H1 (cell line): Measurements from ENCODE around the gene MICALL1. TPM values are rescaled to one million over a fixed set of nuclear protein-coding genes. Genes with fewer than 3 reads are reported as not detected.

Experiments
- CTCF ChIA-PET: fragments of 300-600 bp; sonication (Branson Sonifier 250); formaldehyde crosslinking; loops from one replicate; lab custom pipeline; 2021; ENCODE audit not compliant: partially characterized antibody; lab: Charles Lee
- POLR2A ChIA-PET: fragments of 300-600 bp; sonication (Branson Sonifier 250); formaldehyde crosslinking; loops from one replicate; lab custom pipeline; 2021; ENCODE audit warnings: inconsistent platforms; ENCODE audit not compliant: partially characterized antibody; lab: Charles Lee
- DNase-seq, 2 experiments: peaks; one replicate each; pipeline versions ENCODE4 v3.0.0 to v3.0.0-alpha.2; 2010 to 2022; ENCODE audit warnings: low spot score in 2 of 2, low read depth in 1 of 2, mixed read lengths in 1 of 2
- FAIRE-seq: peaks from 2 replicates; lab custom pipeline; 2011; peaks lifted over from hg19 to GRCh38; lab: Jason Lieb, UNC
- H2AFZ ChIP-seq: 2 replicates; pipeline ENCODE4 v1.8.1; 2012; ENCODE audit warnings: low read length, inconsistent platforms
- H2AK5ac ChIP-seq: 2 replicates; pipeline ENCODE4 v1.6.1; 2013; ENCODE audit warnings: low read depth, low read length
- H2BK120ac ChIP-seq: replicated peaks from 2 replicates; pipeline ENCODE3; 2013; ENCODE audit warnings: low read depth, low read length, inconsistent platforms
- H2BK12ac ChIP-seq: 2 replicates; pipeline ENCODE4 v1.6.1; 2013; ENCODE audit warnings: low read depth, low read length
- H2BK15ac ChIP-seq: 2 replicates; pipeline ENCODE4 v1.6.1; 2013; ENCODE audit warnings: low read length
- H2BK20ac ChIP-seq: 2 replicates; pipeline ENCODE4 v1.6.1; 2013; ENCODE audit warnings: low read length
- H2BK5ac ChIP-seq: 2 replicates; pipeline ENCODE4 v1.6.1; 2013; ENCODE audit warnings: low read depth, low read length
- H3K14ac ChIP-seq: 2 replicates; pipeline ENCODE4 v1.6.1; 2013; ENCODE audit warnings: inconsistent platforms; ENCODE audit not compliant: insufficient read length
- H3K18ac ChIP-seq: 2 replicates; pipeline ENCODE4 v1.6.1; 2013; ENCODE audit warnings: low read length; ENCODE audit errors: extremely low read depth
- H3K23ac ChIP-seq: 2 replicates; pipeline ENCODE4 v1.6.1; 2013; ENCODE audit warnings: inconsistent platforms; ENCODE audit not compliant: insufficient read length
- H3K23me2 ChIP-seq: 2 replicates; pipeline ENCODE4 v1.6.1; 2013; ENCODE audit warnings: low read depth, low read length
- H3K27ac ChIP-seq: 2 replicates; pipeline ENCODE4 v1.6.1; 2011; ENCODE audit warnings: low read depth, low read length, inconsistent platforms
- H3K27me3 ChIP-seq, 4 experiments: replicated peaks in 1 of 4; 1 replicate in 1 of 4; 2 replicates in 3 of 4; pipeline versions ENCODE4 v1.6.1 to v1.8.1; 2011 to 2013; ENCODE audit warnings: low read length in 3 of 4, mild to moderate bottlenecking in 3 of 4, inconsistent platforms in 2 of 4, mixed read lengths in 2 of 4, moderate library complexity in 1 of 4; ENCODE audit not compliant: control insufficient read depth in 3 of 4, insufficient read depth in 3 of 4; ENCODE audit errors: extremely low read depth in 1 of 4
- H3K36me3 ChIP-seq, 4 experiments: 2 replicates each; pipeline versions ENCODE4 v1.6.1 to v1.8.1; 2011 to 2013; ENCODE audit warnings: mild to moderate bottlenecking in 4 of 4, low read length in 3 of 4, moderate library complexity in 2 of 4, control low read depth in 1 of 4, inconsistent platforms in 1 of 4; ENCODE audit not compliant: insufficient read depth in 4 of 4, control insufficient read depth in 2 of 4
- H3K4ac ChIP-seq: replicated peaks from 2 replicates; pipeline ENCODE3; 2013; ENCODE audit warnings: low read length, low read depth, mixed read lengths, inconsistent platforms; ENCODE audit not compliant: insufficient read length
- H3K4me1 ChIP-seq, 4 experiments: replicated peaks in 1 of 4; 1 replicate in 1 of 4; 2 replicates in 3 of 4; pipeline versions ENCODE4 v1.6.1 to v1.8.1; 2011 to 2013; ENCODE audit warnings: low read length in 3 of 4, inconsistent platforms in 2 of 4, mixed read lengths in 1 of 4; ENCODE audit not compliant: insufficient read depth in 4 of 4, control insufficient read depth in 3 of 4
- H3K4me2 ChIP-seq, 2 experiments: 2 replicates each; pipeline versions ENCODE4 v1.6.1 to v1.8.1; 2011 to 2013; ENCODE audit warnings: low read depth in 2 of 2, low read length in 2 of 2, control low read depth in 1 of 2, inconsistent platforms in 1 of 2, mild to moderate bottlenecking in 1 of 2; ENCODE audit not compliant: insufficient read depth in 1 of 2
- H3K4me3 ChIP-seq, 4 experiments: fragments of 200-600, 300-600 bp in 1 of 4; sonication (generic), shearing (Covaris generic), sonication (Bioruptor Twin) in 1 of 4; 2 replicates each; pipeline versions ENCODE4 v1.5.1 to v1.8.1; 2011 to 2016; ENCODE audit warnings: low read length in 4 of 4, low read depth in 3 of 4, control low read depth in 2 of 4, inconsistent platforms in 2 of 4, mild to moderate bottlenecking in 2 of 4, mixed read lengths in 1 of 4, moderate library complexity in 1 of 4; ENCODE audit not compliant: insufficient read depth in 2 of 4; ENCODE audit errors: extremely low read depth in 1 of 4
- H3K56ac ChIP-seq: replicated peaks from 2 replicates; pipeline ENCODE3; 2013; ENCODE audit warnings: low read depth, mild to moderate bottlenecking, mixed read lengths, low read length, inconsistent platforms; ENCODE audit not compliant: insufficient read length
- H3K79me1 ChIP-seq: 2 replicates; pipeline ENCODE4 v1.6.1; 2013; ENCODE audit warnings: low read depth, low read length, control low read depth
- H3K79me2 ChIP-seq, 2 experiments: 2 replicates each; pipeline versions ENCODE4 v1.6.1 to v1.8.1; 2012 to 2013; ENCODE audit warnings: low read length in 2 of 2, mild to moderate bottlenecking in 2 of 2, inconsistent platforms in 1 of 2; ENCODE audit not compliant: insufficient read depth in 2 of 2, control insufficient read depth in 1 of 2
- H3K9ac ChIP-seq, 4 experiments: replicated peaks in 1 of 4; 1 replicate in 1 of 4; 2 replicates in 3 of 4; pipeline versions ENCODE4 v1.6.1 to v1.8.1; 2011 to 2013; ENCODE audit warnings: low read depth in 3 of 4, low read length in 3 of 4, control low read depth in 2 of 4, mild to moderate bottlenecking in 2 of 4, moderate library complexity in 2 of 4, inconsistent platforms in 1 of 4; ENCODE audit errors: extremely low read depth in 1 of 4
- H3K9me3 ChIP-seq, 2 experiments: 2 replicates each; pipeline versions ENCODE4 v1.6.1 to v1.8.1; 2012 to 2013; ENCODE audit warnings: mild to moderate bottlenecking in 2 of 2, moderate library complexity in 2 of 2, control low read depth in 1 of 2, inconsistent platforms in 1 of 2, low read depth in 1 of 2, low read length in 1 of 2, mixed read lengths in 1 of 2; ENCODE audit not compliant: insufficient read depth in 2 of 2
- H4K20me1 ChIP-seq, 2 experiments: replicated peaks in 1 of 2; 2 replicates each; pipeline versions ENCODE3 to v1.8.1; 2011 to 2013; ENCODE audit warnings: inconsistent platforms in 2 of 2, low read length in 2 of 2, mild to moderate bottlenecking in 1 of 2; ENCODE audit not compliant: insufficient read depth in 2 of 2, control insufficient read depth in 1 of 2
- H4K5ac ChIP-seq: 2 replicates; pipeline ENCODE4 v1.6.1; 2013; ENCODE audit warnings: low read length, low read depth, mixed read lengths, inconsistent platforms; ENCODE audit not compliant: insufficient read length
- H4K8ac ChIP-seq: 2 replicates; pipeline ENCODE4 v1.8.0; 2013; ENCODE audit warnings: mild to moderate bottlenecking, moderate library complexity, low read length, inconsistent platforms; ENCODE audit not compliant: insufficient read depth; ENCODE audit errors: extremely low read depth
- H4K91ac ChIP-seq: replicated peaks from 2 replicates; pipeline ENCODE3; 2013; ENCODE audit warnings: low read length, mixed read lengths, inconsistent platforms; ENCODE audit not compliant: insufficient read length
- JUND ChIP-seq: IDR thresholded peaks from 2 replicates; pipeline ENCODE4 v1.6.1; 2011; ENCODE audit warnings: mild to moderate bottlenecking, improper control_type of control experiment, low read length
- MAFK ChIP-seq: IDR thresholded peaks from 2 replicates; pipeline ENCODE4 v1.6.1; 2012; ENCODE audit warnings: low read depth, mild to moderate bottlenecking, improper control_type of control experiment, low read length
- YY1 ChIP-seq: IDR thresholded peaks from 2 replicates; pipeline ENCODE4 v1.6.1; 2011; ENCODE audit warnings: low read depth, mild to moderate bottlenecking, low read length
- WGBS, 2 experiments: shearing (Covaris generic) in 1 of 2; methylation state at CpG; one replicate each; pipeline versions ENCODE4 v1.1.6 to v1.1.7; 2013 to 2015; ENCODE audit warnings: low lambda C conversion rate in 2 of 2, mixed read lengths in 2 of 2, inconsistent platforms in 1 of 2, low coverage in 1 of 2, missing lambda C conversion rate in 1 of 2; ENCODE audit not compliant: insufficient replicate concordance in 2 of 2, insufficient coverage in 1 of 2, insufficient read length in 1 of 2; ENCODE audit errors: extremely low coverage in 1 of 2, missing lambda C conversion rate in 1 of 2; 5-methylcytosine and 5-hydroxymethylcytosine counted together
- polyA plus RNA-seq, 7 experiments: library from polyadenylated mRNA; depleted of rRNA in 3 of 7; stranded (reverse) in 5 of 7; unstranded in 2 of 7; fragments of >200 nt in 5 of 7; fragments of 200-250 nt in 2 of 7; gene quantifications; 1 replicate in 5 of 7; 2 replicates in 1 of 7; 4 replicates in 1 of 7; pipeline versions ENCODE4 v1.2.1 to v1.2.3, GENCODE V29; 2011 to 2013; ENCODE audit warnings: missing spikeins in 2 of 7, mixed read lengths in 2 of 7
- total RNA-seq: library from RNA; stranded (reverse); fragmentation: NEBNext Ultra II Directional; extraction: Animal tissue kit (Norgen Biotek cat#: 25700); gene quantifications from 2 replicates; pipeline ENCODE4 v1.2.1, GENCODE V29; 2021

MICALL1 gene
- total and polyA plus RNA-seq, 2 of the 8 experiments (the other 6 are each of a cell fraction or from before 2014, with no cell fraction given): 17.7 to 32.1 TPM

DNA sequence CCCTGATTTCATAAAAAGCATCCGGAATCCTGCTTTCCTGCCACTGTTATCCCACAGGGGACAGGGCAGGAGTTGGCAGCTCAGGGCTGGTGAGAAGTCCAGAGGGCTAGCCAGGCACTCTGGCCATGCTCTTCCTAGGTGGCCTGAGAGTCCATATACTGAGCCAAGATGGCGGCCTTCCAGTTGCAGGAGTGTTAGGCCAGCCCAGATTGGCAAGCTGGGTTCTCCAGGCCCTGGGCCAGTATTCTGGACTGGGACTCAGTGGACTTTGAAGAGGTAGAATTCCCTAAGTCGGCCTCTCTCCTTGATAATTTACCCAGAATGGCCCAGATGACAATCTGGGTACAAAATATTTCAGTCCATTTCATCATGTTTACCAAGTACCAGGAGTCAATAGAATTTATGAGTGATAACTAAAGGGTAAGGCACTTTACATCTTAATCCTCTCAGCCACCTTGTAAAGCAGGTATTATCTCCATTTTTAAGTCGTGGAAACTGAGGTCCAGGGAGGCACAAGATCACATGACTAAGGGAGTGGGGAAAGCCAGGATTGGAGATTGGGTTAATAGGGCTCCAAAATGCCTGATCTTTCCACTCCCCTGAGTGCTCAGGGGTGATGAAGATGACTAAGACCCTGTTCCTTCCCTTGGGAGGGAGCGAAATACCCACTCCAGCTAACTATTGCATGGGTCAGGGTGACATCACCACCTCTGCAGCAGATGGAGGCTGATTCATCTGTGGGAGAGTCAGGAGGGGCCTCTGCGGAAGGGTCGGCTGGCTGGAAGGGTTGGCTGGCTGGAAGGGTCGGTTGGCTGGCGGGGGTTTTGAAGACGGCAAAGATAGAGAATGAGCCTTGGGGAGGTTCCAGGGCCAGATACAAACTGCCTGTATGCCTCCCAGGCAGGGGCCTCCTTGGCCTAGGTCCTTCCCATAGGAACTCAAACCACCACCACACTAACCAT, 1.2 kb upstream of the MICALL1 start:
- H3K23ac ChIP-seq: no peak overlapping the region
- no peaks in the 10 kb centered on the region for H3K27me3 ChIP-seq
- peak overlapping the region; percentile 67 to 73 for H3K4me2 ChIP-seq
- peaks cover 9% of the 10 kb centered on the region; the same call in 1 of the 2 replicates for H3K23me2 ChIP-seq
- FAIRE-seq (no peak), DNase-seq (peak in 1 of 2 experiments; percentile 67)
- no peak overlapping the region for H3K27ac ChIP-seq
- peak overlapping the region in 2 of 4 experiments; percentile 40 to 71; a peak in 4 of 8 replicates for H3K4me3 ChIP-seq
- no peaks in the 10 kb centered on the region for H3K36me3 ChIP-seq
- peak overlapping the region; percentile 27; the same call in 1 of the 2 replicates for H2BK12ac ChIP-seq
- peak overlapping the region; percentile 52 for H2BK120ac ChIP-seq
- H4K8ac ChIP-seq: peak overlapping the region; percentile 82
- peak overlapping the region; percentile 17; the same call in 1 of the 2 replicates for H3K18ac ChIP-seq
- peaks cover 0 to 12% of the 10 kb centered on the region in 2 experiments; a peak in 1 of 4 replicates for H3K79me2 ChIP-seq
- peak overlapping the region; percentile 55 for H2BK15ac ChIP-seq
- peak overlapping the region; percentile 73; the same call in 1 of the 2 replicates for H2BK5ac ChIP-seq
- H3K9me3 ChIP-seq: no peaks in the 10 kb centered on the region
- H3K79me1 ChIP-seq: peaks cover 9% of the 10 kb centered on the region
- CTCF ChIA-PET: interaction anchor here (1.0 to 2.7 kb wide), 16 partner anchors 9 to 87 kb away, joined by 3 to 22 read pairs (median 4); partner anchors contain the start of genes C22orf23 and POLR2F
- WGBS, 2 experiments: 87% methylated on average over 10 of the region's 10 CpGs; no CpG with 5 or more reads in 1 of the 2 experiments
- POLR2A ChIA-PET: interaction anchor here (0.6 to 8.7 kb wide), 17 partner anchors 9 to 183 kb away, joined by 3 to 150 read pairs (median 4); partner anchors contain the start of gene ANKRD54
- H4K20me1 ChIP-seq: peaks cover 0 to 1% of the 10 kb centered on the region in 2 experiments
- H3K14ac ChIP-seq: no peak overlapping the region
- TF ChIP-seq MAFK (no peak), JUND (0 out of 2 replicates have a peak, but pooled peaks have one; percentile 19), YY1 (peak; percentile 30; the same call in 1 of the 2 replicates)
- H3K4me1 ChIP-seq: peaks cover 0 to 17% (median 11%) of the 10 kb centered on the region in 4 experiments; a peak in 6 of 7 replicates
- H4K91ac ChIP-seq: peak overlapping the region; percentile 86
- H3K9ac ChIP-seq: no peak overlapping the region; a peak in 2 of 7 replicates
- peak overlapping the region; percentile 62 for H4K5ac ChIP-seq
- no peak overlapping the region for H2AK5ac ChIP-seq
- no peak overlapping the region for H2AFZ ChIP-seq
- H3K56ac ChIP-seq: no peak overlapping the region
- H2BK20ac ChIP-seq: no peak overlapping the region; the same call in 1 of the 2 replicates
- peak overlapping the region; percentile 65 for H3K4ac ChIP-seq
